SK-MEL-5 (cell line): Measurements from ENCODE around the gene ATR. TPM values are rescaled to one million over a fixed set of nuclear protein-coding genes. Genes with fewer than 3 reads are reported as not detected.
"Not testable (repeated sequence)": the region's sequence is repeated elsewhere in the genome, so short reads cannot be mapped to it uniquely, and the experiment has no call there.

Experiments used
- DNase-seq: peaks from one replicate; pipeline ENCODE4 v3.0.0-alpha.2; 2016; ENCODE audit warnings: low read depth, low spot score
- in situ Hi-C: cut with HindIII; loops from 2 replicates; pipeline ENCODE4 v1.10.0; 2016; ENCODE audit warnings: low sequenced_read_pairs, high pct_unique_total_duplicates, low pct_unique_long_range_greater_than_20kb
- total RNA-seq: library from RNA; depleted of rRNA; stranded (reverse); fragments of >200 nt; shearing (Covaris generic); gene quantifications from 2 replicates; pipeline ENCODE4 v1.2.3, GENCODE V29; 2014

The ATR gene
- total RNA-seq, 1 experiment from 2014 or later: 26.0 TPM

DNA sequence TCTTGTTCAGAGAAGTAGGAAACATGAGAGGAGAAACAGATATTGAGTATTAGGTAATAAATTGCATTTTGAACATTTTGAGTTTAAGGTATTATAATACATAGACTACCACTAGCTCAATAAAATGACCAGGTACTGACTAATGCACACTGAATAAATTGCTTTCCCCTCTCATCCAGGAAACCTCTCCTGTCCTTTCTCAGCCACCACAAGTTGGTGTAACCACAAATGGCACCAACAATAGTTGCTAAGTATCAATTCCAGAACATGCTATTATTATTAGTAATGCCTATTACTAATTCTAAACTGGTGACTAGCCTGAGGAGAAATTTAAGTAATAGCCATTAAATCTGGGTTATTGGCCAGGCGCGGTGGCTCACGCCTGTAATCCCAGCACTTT lies 83.4 kb downstream of the ATR start:
- in situ Hi-C loops: no loop called here
- no peak for DNase-seq

DNA sequence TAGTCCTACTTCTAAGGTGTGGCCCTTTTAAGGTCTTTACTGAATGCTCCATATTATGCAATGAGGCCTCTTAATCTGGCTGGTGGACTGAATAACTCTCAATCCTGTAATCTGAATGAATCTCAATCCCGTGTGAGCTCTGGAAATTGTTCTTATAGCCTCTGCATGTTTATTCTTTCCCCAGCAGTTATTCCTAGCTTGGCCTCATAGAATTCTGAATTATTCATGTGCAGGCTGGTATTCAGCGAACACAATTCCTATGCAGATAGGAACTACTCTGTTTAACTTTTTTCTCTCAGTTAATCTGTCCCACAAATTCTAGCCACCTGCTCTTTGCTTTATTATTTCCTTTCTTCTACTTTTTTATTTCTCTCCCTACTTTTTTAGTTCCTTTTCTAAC lies 86.3 kb downstream of the ATR start:
- DNase-seq: no peak
- in situ Hi-C loops: no loop called here

GRCh38 chr3:142489572-142490323 lies 88.8 kb downstream of the ATR start:
- no peak for DNase-seq
- in situ Hi-C loops: no loop called here

- no peak for DNase-seq
- in situ Hi-C loops: no loop called here
Observed at GRCh38 chr3:142484912-142485435, 93.6 kb downstream of the ATR start.

- in situ Hi-C loops: no loop called here
- no peak for DNase-seq
Observed at GRCh38 chr3:142481196-142481595, 97.3 kb downstream of the ATR start.

GRCh38 chr3:142470826-142471225 lies 107.7 kb downstream of the ATR start:
- in situ Hi-C loops: no loop called here
- no peak for DNase-seq

DNA sequence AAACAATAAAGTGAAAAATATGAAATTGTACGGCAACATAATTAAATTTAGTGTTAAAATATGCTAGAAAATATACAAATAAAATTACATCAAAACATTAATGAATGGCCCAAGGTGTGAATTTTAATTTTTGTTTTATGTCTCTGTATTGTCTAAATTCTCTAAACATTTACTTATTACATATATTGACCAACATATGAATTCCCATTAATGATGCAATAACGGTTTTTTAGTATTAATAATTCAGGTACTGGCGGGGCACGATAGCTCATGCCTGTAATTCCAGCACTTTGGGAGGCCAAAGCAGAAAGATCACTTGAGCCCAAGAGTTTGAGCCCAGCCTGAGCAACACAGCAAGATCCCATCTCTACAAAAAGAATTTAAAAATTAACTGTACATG lies 110.1 kb downstream of the ATR start:
- DNase-seq: no peak
- in situ Hi-C loops: no loop called here

DNA sequence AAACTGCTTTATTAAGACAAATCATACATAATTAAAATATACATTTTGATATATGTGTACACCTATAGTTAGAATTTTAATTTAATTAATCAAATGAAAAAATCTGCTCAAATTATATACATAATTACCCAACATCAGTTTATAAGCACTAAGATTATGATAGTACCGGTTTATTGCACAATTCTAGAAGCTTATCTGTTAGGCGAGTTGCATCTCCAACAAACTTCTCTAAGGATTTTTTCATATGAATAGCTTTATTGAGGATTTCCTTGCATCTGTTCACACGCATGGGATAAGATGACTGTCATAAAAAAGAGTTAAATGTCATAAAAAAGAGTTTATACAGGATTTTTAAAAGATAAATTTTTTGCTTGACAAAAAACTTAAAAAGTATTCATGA lies 110.8 kb downstream of the ATR start:
- in situ Hi-C loops: no loop called here
- DNase-seq: no peak

- DNase-seq: no peak
- in situ Hi-C loops: no loop called here
Observed at GRCh38 chr3:142460689-142461088, 117.8 kb downstream of the ATR start.

GRCh38 chr3:142459929-142460328 lies 118.6 kb downstream of the ATR start:
- in situ Hi-C loops: no loop called here
- no peak for DNase-seq

- no peak for DNase-seq
- in situ Hi-C loops: no loop called here
Observed at GRCh38 chr3:142459096-142459495, 119.4 kb downstream of the ATR start.

DNA sequence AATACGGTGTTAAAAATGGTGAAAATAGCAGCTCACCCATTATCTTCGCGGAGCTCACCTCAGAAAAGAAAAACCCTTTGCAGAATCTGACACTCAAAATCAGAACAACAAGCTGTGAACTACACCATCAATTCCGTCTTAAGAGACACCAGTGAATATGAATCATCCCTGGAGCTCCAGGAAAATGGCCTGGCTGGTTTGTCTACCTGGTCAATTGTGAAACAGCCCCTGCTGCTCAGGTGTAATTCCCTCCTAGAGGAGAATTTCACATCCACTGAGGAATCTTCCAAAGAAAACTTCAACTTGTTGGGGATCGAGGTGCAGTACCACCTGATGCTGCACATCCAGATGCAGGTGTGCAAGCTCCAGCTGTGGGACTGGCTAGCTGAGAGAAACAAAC lies 127.7 kb downstream of the ATR start:
- DNase-seq: no peak
- in situ Hi-C loops: no loop called here

DNA sequence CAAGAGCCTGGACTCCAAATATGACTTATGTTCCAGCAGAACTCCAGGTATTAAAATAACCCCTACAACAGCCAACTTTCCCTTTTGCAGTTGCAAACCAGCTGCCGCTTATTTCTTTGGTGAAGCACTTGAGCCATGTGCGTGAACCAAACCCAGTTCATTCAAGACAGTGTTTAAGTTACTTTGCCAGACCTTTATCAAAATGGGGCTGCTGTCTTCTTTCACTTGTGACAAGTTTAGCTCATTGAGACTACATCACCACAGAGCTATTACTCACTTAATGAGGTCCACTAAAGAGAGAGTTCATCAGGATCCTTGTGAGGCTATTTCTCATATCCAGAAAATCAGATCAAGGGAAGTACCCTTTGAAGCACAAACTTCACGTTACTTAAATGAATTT lies 128.3 kb downstream of the ATR start:
- in situ Hi-C loops: no loop called here
- DNase-seq: no peak

DNA sequence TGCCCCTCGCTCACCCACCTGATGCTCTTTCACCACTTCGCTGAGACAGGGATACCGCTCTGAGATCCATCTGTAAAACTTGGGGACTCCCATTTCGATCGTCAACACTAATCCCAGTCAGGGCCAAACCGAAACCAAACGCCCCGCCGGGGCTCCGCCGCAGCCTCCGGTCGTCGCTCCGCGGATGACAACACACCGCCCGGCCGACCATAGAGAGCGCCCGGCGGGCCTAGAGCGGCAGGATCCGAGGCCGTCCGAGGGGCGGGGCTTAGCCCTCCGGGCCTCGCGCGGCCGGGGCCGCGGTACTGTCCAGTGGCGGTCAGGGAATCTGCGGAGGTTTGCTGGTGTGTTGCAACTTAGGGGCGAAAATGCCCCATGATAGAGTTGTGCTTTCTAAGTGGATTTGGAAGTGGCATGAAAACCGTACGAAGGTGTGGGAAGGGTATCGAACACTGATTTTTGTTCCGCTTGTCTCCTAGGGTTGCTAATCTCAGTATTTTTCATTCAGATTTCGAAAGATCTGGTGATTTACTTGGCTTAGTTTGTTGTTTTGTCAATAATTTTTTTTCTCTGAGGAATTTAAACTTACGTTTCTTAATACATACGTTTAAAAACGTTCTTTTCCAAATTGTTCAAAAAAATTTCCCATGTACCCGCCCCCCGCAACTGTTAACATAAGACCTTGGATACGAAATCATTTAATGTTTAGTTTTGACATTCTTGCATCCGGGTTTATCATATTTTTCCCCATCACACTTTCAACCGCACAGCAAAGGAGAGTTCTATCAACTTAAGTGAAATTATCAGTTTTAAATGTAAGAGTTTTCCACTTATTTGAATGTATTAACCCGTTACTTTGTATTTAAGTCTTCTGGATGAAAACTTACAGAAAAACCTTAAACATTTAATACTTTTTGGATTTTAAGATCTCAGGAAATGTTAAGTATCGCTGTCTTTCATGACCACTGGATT lies 130.4 kb downstream of the ATR start, which contains the start of gene XRN1:
Gene XRN1 (minus strand): TSS at position 186 of the 972 bp plus-strand sequence. CDS start 93 bp downstream, at position 93.
- peak; percentile 93 for DNase-seq
- in situ Hi-C loops: no loop called here

DNA sequence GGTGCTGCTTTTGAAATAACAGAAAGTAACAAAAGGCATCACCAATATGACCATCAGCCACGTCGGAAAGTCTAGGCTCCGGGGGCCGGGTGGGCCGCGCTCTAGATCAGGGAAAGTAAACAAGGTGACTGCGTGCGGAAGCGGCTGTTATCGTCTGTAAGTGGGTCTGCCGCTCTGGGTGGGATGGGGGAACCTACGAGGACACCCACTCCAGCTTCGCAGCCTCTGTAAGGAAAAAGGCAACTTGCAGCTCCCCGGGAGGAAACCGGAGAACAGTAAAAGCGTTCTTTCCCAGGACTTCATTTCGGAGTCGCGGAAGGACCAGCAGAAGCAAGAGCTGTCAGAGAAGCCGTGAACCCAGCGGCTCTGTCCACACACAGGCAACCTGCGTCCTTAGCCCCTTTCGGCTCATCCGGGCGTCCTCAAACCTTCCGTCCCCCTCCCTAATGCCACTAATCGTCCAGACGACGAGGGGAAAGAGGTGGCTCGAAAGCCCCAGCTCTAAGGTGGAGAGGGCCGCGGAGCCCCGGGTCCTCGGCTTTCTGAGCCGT lies 131.2 kb downstream of the ATR start:
- peak; percentile 50 for DNase-seq
- in situ Hi-C loops: no loop called here

DNA sequence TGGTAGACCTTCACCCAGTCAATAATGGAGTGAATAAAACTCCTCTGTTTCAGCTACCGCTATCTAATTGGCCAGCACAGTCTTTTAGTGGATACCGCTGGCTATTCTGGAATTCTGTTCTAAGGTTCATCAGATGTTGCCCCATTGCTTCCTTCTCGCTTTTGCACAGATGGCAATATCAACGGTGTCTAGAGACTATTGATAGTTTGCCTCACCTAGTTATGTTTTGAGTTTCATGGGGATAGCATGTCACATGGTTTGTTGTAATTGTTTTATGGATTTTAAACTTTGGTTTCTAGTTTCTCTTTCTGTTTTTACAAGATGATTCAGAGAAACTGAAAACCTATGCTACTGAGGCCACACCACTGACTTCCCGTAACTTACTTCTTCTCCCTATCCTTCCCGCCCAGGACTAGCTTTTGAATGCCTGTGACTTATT lies 132.7 kb downstream of the ATR start:
- peak; percentile 17 for DNase-seq
- in situ Hi-C loops: no loop called here

DNA sequence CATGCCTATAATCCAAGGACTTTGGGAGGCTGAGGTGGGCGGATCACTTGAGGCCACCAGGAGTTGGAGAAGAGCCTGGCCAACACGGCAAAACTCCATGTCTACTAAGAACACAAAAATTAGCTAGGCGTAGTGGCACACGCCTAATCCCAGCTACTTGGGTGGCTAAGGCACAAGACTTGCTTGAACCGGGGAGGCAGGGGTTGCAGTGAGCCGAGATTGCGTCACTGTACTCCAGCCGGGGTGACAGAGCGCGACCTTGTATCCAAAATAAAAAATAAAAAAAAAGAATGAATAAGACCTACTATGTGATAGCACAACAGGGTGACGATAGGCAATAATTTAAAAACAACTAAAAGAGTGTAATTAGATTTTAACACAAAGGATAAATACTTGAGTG lies 134.2 kb downstream of the ATR start:
- DNase-seq: no peak
- in situ Hi-C loops: no loop called here

DNA sequence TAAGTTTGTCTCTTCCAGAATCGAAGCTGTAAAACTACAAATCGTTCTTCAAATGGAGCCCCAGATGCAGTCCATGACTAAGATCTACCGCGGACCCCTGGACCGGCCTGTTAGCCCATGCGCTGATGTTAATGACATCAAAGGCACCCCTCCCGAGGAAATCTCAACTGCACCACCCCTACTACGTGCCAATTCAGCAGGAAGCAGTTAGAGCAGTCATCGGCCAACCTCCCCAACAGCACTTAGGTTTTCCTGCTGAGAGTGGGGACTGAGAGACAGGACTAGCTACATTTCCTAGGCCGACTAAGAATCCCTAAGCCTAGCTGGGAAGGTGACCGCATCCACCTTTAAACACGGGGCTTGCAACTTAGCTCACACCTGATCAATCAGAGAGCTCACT lies 135.5 kb downstream of the ATR start:
- DNase-seq, in situ Hi-C loops: not testable (repeated sequence)
